Erythroblast (primary cell): Measurements from ENCODE around the gene TNFRSF13B.

ENCODE experiments used
- GATA1 ChIP-seq: IDR thresholded peaks from 2 replicates; pipeline ENCODE4 v1.6.1; 2011; ENCODE audit warnings: low read depth, mild to moderate bottlenecking, control low read depth, low read length, moderate library complexity
- POLR2A ChIP-seq: IDR thresholded peaks from 2 replicates; pipeline ENCODE4 v1.6.1; 2011; ENCODE audit warnings: mild to moderate bottlenecking, low read length

DNA sequence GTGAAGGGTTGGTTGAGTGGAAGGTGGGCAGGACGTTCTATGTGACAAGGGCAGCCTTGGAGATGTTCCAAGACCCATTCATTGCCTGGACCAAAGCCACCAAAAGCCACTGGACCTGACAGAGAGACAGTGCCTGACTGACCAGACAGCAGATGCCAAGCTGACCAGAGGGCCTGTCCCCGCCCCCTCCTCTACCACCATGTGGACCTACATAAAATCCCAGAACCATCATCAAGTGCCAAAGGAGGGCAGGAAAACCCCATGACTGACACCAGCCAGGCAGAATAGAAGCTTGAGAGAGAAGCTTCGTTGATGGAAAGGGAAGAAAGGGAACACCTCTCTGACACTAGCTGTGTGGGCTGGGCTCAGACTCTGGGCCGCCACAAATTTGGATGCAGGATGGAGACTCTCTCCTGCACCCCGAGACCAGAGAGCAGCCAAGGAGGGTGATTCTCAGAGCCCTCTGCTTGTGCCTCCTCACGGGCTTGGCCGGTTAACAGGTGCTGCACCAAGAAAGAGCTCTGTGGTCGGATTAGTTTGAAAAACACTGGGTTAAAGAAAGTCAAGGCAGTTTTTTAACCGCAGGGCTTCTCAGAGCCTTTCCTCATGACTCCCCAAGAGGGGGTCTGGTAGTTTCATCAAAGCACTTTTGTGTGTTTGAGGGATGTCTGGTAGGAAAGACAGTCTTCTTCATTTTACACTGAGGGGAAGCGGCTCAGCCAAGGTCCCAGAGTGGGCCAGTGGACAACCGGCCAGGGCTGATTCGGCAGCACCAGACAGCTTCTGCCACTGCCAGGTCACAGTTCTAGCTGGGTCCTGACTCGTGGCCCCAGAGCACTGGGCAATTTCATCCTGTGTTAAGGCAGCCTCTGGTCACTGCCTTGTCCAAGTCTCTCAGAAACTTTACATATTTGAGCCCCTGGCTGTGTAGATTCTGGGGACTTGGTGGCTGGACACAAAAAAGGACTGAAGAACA is 1.7 kb downstream of the TNFRSF13B start:
- no peak for TF ChIP-seq POLR2A
- no peak for TF ChIP-seq GATA1
